ENCODE results near the gene RBM11. TPM values are rescaled to one million over a fixed set of nuclear protein-coding genes. Genes with fewer than 3 reads are reported as not detected.

RBM11 gene
- total and polyA plus RNA-seq, 4 donors, result 0.08 to 0.19 (median 0.13) TPM; not detected in 1

DNA sequence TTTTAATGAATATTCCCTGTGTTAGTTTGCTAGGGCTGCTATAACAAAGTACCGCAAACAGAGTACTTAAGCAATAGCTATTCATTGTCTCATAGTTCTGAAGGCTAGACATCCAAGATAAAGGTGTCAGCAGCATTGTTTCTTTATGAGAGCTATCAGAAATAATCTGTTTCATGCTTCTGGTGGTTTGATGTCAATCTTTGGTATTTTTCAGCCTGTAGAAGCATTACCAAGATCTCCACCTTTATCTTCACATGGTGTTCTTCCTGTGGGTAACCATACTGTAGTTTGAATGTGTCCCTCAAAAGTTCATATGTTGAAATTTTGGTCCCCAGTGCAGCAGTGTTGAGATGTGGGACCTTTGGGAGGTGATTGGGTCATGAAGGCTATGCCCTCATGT lies 7.4 kb downstream of the RBM11 start:
- no peaks in the 10 kb centered on the region for H3K27me3 ChIP-seq (ENCODE audit: control insufficient read depth in 4 of 4, insufficient read depth in 4 of 4, low read length in 3 of 4)
- DNase-seq (ENCODE audit: low spot score), result no peak
- peaks cover 0 to under 1% (median 0%) of the 10 kb centered on the region in 4 donors for H3K9me3 ChIP-seq (ENCODE audit: control insufficient read depth in 4 of 4, low read length in 3 of 4)
- no peaks in the 10 kb centered on the region for H3K4me1 ChIP-seq (ENCODE audit: control insufficient read depth in 4 of 4, insufficient read depth in 4 of 4, low read length in 3 of 4)
- H3K27ac ChIP-seq (ENCODE audit: low read depth in 1 of 2, low read length in 2 of 2), result no peak overlapping the region
- no peak overlapping the region for H3K9ac ChIP-seq (ENCODE audit: low read depth in 1 of 2, low read length in 2 of 2)
- 84% methylated on average over 1 of the region's 1 CpG for WGBS
- no peak for TF ChIP-seq SP1 (IDR thresholded peaks at IDR 0.05)
- TF ChIP-seq, protein P1, sequence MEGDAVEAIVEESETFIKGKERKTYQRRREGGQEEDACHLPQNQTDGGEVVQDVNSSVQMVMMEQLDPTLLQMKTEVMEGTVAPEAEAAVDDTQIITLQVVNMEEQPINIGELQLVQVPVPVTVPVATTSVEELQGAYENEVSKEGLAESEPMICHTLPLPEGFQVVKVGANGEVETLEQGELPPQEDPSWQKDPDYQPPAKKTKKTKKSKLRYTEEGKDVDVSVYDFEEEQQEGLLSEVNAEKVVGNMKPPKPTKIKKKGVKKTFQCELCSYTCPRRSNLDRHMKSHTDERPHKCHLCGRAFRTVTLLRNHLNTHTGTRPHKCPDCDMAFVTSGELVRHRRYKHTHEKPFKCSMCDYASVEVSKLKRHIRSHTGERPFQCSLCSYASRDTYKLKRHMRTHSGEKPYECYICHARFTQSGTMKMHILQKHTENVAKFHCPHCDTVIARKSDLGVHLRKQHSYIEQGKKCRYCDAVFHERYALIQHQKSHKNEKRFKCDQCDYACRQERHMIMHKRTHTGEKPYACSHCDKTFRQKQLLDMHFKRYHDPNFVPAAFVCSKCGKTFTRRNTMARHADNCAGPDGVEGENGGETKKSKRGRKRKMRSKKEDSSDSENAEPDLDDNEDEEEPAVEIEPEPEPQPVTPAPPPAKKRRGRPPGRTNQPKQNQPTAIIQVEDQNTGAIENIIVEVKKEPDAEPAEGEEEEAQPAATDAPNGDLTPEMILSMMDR (IDR thresholded peaks at IDR 0.05; ENCODE audit: low read depth, low read length, missing input control), result no peak
- H3K36me3 ChIP-seq (ENCODE audit: control insufficient read depth in 4 of 4, insufficient read depth in 3 of 4, low read depth in 1 of 4, low read length in 3 of 4), result no peaks in the 10 kb centered on the region
- H3K4me3 ChIP-seq (ENCODE audit: low read depth in 1 of 3, low read length in 3 of 3), result no peak overlapping the region

DNA sequence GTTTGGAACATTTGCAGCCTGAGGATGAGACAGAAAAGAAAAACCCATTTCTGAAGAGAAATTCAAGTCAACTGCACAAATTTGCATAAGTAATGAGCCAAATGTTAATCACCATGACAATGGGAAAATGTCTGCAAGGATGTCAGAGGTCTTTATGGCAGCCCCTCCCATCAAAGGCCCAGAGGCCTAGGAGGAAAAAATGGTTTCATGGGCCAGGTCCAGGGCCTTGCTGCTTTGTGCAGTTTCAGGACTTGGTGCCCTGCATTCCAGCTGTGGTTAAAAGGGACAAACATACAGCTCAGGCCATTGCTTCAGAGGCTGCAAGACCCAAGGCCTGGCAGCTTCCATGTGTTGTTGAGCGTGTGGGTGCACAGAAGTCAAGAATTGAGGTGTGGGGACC lies 13.4 kb downstream of the RBM11 start:
- WGBS, result 58% methylated on average over 1 of the region's 1 CpG
- TF ChIP-seq RAD21 (IDR thresholded peaks at IDR 0.05) (no peak), TAF1 (conservative IDR thresholded peaks at IDR 0.05) (no peak), EGR1 (IDR thresholded peaks at IDR 0.05; ENCODE audit: low read depth in 2 of 2) (no peak), SP1 (IDR thresholded peaks at IDR 0.05) (no peak), YY1 (IDR thresholded peaks at IDR 0.05) (no peak), GABPA (IDR thresholded peaks at IDR 0.05 in 1 of 2, conservative IDR thresholded peaks at IDR 0.05 in 1 of 2) (no peak), HNF4A (conservative IDR thresholded peaks at IDR 0.05) (no peak), HNF4G (IDR thresholded peaks at IDR 0.05) (no peak), NR2F2 (IDR thresholded peaks at IDR 0.05) (no peak), JUND (IDR thresholded peaks at IDR 0.05) (no peak)
- TF ChIP-seq, protein P2, sequence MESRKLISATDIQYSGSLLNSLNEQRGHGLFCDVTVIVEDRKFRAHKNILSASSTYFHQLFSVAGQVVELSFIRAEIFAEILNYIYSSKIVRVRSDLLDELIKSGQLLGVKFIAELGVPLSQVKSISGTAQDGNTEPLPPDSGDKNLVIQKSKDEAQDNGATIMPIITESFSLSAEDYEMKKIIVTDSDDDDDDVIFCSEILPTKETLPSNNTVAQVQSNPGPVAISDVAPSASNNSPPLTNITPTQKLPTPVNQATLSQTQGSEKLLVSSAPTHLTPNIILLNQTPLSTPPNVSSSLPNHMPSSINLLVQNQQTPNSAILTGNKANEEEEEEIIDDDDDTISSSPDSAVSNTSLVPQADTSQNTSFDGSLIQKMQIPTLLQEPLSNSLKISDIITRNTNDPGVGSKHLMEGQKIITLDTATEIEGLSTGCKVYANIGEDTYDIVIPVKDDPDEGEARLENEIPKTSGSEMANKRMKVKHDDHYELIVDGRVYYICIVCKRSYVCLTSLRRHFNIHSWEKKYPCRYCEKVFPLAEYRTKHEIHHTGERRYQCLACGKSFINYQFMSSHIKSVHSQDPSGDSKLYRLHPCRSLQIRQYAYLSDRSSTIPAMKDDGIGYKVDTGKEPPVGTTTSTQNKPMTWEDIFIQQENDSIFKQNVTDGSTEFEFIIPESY (IDR thresholded peaks at IDR 0.05), result no peak
- TF ChIP-seq, protein P3, sequence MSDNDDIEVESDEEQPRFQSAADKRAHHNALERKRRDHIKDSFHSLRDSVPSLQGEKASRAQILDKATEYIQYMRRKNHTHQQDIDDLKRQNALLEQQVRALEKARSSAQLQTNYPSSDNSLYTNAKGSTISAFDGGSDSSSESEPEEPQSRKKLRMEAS (IDR thresholded peaks at IDR 0.05), result no peak
- TF ChIP-seq, protein P1 (IDR thresholded peaks at IDR 0.05; ENCODE audit: low read depth, low read length, missing input control), result no peak
- TF ChIP-seq, protein P4, sequence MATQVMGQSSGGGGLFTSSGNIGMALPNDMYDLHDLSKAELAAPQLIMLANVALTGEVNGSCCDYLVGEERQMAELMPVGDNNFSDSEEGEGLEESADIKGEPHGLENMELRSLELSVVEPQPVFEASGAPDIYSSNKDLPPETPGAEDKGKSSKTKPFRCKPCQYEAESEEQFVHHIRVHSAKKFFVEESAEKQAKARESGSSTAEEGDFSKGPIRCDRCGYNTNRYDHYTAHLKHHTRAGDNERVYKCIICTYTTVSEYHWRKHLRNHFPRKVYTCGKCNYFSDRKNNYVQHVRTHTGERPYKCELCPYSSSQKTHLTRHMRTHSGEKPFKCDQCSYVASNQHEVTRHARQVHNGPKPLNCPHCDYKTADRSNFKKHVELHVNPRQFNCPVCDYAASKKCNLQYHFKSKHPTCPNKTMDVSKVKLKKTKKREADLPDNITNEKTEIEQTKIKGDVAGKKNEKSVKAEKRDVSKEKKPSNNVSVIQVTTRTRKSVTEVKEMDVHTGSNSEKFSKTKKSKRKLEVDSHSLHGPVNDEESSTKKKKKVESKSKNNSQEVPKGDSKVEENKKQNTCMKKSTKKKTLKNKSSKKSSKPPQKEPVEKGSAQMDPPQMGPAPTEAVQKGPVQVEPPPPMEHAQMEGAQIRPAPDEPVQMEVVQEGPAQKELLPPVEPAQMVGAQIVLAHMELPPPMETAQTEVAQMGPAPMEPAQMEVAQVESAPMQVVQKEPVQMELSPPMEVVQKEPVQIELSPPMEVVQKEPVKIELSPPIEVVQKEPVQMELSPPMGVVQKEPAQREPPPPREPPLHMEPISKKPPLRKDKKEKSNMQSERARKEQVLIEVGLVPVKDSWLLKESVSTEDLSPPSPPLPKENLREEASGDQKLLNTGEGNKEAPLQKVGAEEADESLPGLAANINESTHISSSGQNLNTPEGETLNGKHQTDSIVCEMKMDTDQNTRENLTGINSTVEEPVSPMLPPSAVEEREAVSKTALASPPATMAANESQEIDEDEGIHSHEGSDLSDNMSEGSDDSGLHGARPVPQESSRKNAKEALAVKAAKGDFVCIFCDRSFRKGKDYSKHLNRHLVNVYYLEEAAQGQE (IDR thresholded peaks at IDR 0.05), result no peak

More for the DNA sequence above, 13.4 kb downstream of the RBM11 start:
- no peaks in the 10 kb centered on the region for H3K4me1 ChIP-seq (ENCODE audit: control insufficient read depth in 4 of 4, insufficient read depth in 4 of 4, low read length in 3 of 4)
- H3K27me3 ChIP-seq (ENCODE audit: control insufficient read depth in 4 of 4, insufficient read depth in 4 of 4, low read length in 3 of 4), result peaks cover 0 to under 1% (median 0%) of the 10 kb centered on the region in 4 donors
- no peaks in the 10 kb centered on the region for H3K36me3 ChIP-seq (ENCODE audit: control insufficient read depth in 4 of 4, insufficient read depth in 3 of 4, low read depth in 1 of 4, low read length in 3 of 4)
- H3K4me3 ChIP-seq (ENCODE audit: low read depth in 1 of 3, low read length in 3 of 3), result no peak overlapping the region
- no peak overlapping the region for H3K27ac ChIP-seq (ENCODE audit: low read depth in 1 of 2, low read length in 2 of 2)
- no peak for DNase-seq (ENCODE audit: low spot score)
- H3K9ac ChIP-seq (ENCODE audit: low read depth in 1 of 2, low read length in 2 of 2), result no peak overlapping the region
- H3K9me3 ChIP-seq (ENCODE audit: control insufficient read depth in 4 of 4, low read length in 3 of 4), result peaks cover 1 to 18% (median 6%) of the 10 kb centered on the region in 4 donors

Measured in liver (tissue), 9 donors.